Brain microvascular endothelial cell (primary cell): ENCODE results near the gene GLIS2.
"Not testable (repeated sequence)": the region's sequence is repeated elsewhere in the genome, so short reads cannot be mapped to it uniquely, and the experiment has no call there.

ENCODE experiments used
- DNase-seq: peaks from one replicate; pipeline ENCODE4 v3.0.0-alpha.2; 2020
- H3K27ac ChIP-seq: fragments of 250-450 bp; sonication (Bioruptor Pico); 2 replicates; pipeline ENCODE4 v1.5.1; 2020; ENCODE audit warnings: mild to moderate bottlenecking, moderate library complexity
- H3K27me3 ChIP-seq: fragments of 250-450 bp; sonication (Bioruptor Pico); replicated peaks from 2 replicates; pipeline ENCODE4 v1.5.1; 2020; ENCODE audit warnings: mild to moderate bottlenecking
- H3K36me3 ChIP-seq: fragments of 250-450 bp; sonication (Bioruptor Pico); replicated peaks from 2 replicates; pipeline ENCODE4 v1.5.1; 2020; ENCODE audit warnings: mild to moderate bottlenecking
- H3K4me3 ChIP-seq: 2 replicates; pipeline ENCODE4 v1.5.1; 2011; ENCODE audit warnings: low read depth, mild to moderate bottlenecking, control low read depth, low read length, moderate library complexity
- in situ Hi-C: cut with HindIII; loops from 2 replicates; pipeline ENCODE4 v1.10.0; 2017; ENCODE audit warnings: low sequenced_read_pairs, low pct_ligation_motif_present
- TF ChIP-seq, protein P1 (sequence below): IDR thresholded peaks from 2 replicates; pipeline ENCODE4 v1.5.1; 2011; ENCODE audit warnings: low read depth, mild to moderate bottlenecking, moderate library complexity, low read length, control low read depth, inconsistent platforms; ENCODE audit errors: missing control alignments

GLIS2 gene

GRCh38 chr16:4341250-4341649 is 25.4 kb downstream of the GLIS2 start:
- TF ChIP-seq, protein P1, sequence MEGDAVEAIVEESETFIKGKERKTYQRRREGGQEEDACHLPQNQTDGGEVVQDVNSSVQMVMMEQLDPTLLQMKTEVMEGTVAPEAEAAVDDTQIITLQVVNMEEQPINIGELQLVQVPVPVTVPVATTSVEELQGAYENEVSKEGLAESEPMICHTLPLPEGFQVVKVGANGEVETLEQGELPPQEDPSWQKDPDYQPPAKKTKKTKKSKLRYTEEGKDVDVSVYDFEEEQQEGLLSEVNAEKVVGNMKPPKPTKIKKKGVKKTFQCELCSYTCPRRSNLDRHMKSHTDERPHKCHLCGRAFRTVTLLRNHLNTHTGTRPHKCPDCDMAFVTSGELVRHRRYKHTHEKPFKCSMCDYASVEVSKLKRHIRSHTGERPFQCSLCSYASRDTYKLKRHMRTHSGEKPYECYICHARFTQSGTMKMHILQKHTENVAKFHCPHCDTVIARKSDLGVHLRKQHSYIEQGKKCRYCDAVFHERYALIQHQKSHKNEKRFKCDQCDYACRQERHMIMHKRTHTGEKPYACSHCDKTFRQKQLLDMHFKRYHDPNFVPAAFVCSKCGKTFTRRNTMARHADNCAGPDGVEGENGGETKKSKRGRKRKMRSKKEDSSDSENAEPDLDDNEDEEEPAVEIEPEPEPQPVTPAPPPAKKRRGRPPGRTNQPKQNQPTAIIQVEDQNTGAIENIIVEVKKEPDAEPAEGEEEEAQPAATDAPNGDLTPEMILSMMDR, result no peak
- DNase-seq, result no peak
- Histone ChIP-seq H3K36me3 (peaks cover 21% of the 10 kb centered on the region), H3K4me3 (no peak overlapping the region), H3K27me3 (no peaks in the 10 kb centered on the region), H3K27ac (no peak overlapping the region)
- in situ Hi-C loops, result no loop called here

- Histone ChIP-seq H3K27ac (no peak overlapping the region), H3K36me3 (peaks cover 16% of the 10 kb centered on the region), H3K4me3 (no peak overlapping the region), H3K27me3 (no peaks in the 10 kb centered on the region)
- in situ Hi-C loops, result no loop called here
- DNase-seq, result no peak
- TF ChIP-seq, protein P1, result no peak
Measured at GRCh38 chr16:4342866-4343744, 27.2 kb downstream of the GLIS2 start.

GRCh38 chr16:4344300-4344982 is 28.6 kb downstream of the GLIS2 start:
- H3K36me3 ChIP-seq, DNase-seq, in situ Hi-C loops, H3K4me3 ChIP-seq, H3K27ac ChIP-seq, H3K27me3 ChIP-seq: not testable (repeated sequence)

DNA sequence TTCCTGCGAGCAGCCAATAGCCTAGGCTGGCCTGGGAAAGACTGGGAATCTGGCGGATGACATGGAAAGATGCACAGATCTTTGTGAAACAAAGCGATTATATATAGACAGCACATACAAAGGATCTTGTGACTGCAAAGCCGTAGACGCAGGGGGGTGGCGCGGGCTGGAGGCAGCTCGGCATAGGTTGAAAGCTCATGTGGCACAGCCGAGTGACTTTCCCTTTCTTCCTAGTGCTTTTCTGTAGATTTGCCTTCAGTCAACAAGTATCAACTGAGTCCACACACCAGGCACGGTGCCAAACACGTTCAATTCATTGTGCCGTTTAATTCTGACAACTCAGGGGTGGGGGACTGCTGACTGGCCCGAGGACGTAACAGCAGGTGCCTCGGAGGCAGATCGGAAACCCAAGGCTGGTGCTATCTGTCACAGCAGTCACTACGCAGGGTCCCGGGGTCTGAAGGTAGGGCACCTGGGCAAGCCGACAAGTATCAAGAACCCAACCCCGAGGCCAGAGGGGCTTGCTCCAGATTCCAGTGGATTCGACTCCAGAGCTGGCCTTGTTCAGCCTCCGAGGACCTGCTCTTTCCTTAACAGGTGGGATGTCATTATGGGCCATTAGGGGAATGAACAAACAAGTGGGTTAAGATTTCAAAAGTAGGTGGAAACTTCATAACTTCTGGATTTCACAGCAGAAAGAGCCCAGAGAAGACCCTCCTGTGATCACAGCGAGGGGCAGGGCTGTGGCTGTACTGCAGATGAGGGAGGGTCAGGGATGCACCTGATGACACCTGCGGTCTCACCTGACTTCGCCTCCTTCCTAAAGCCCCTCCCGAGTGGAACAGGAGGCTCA is 29.3 kb downstream of the GLIS2 start:
- in situ Hi-C loops, result no loop called here
- no peak overlapping the region for H3K4me3 ChIP-seq
- no peak overlapping the region for H3K27ac ChIP-seq
- DNase-seq, result no peak
- H3K27me3 ChIP-seq, result no peaks in the 10 kb centered on the region
- TF ChIP-seq, protein P1, result no peak
- peaks cover 4% of the 10 kb centered on the region for H3K36me3 ChIP-seq

DNA sequence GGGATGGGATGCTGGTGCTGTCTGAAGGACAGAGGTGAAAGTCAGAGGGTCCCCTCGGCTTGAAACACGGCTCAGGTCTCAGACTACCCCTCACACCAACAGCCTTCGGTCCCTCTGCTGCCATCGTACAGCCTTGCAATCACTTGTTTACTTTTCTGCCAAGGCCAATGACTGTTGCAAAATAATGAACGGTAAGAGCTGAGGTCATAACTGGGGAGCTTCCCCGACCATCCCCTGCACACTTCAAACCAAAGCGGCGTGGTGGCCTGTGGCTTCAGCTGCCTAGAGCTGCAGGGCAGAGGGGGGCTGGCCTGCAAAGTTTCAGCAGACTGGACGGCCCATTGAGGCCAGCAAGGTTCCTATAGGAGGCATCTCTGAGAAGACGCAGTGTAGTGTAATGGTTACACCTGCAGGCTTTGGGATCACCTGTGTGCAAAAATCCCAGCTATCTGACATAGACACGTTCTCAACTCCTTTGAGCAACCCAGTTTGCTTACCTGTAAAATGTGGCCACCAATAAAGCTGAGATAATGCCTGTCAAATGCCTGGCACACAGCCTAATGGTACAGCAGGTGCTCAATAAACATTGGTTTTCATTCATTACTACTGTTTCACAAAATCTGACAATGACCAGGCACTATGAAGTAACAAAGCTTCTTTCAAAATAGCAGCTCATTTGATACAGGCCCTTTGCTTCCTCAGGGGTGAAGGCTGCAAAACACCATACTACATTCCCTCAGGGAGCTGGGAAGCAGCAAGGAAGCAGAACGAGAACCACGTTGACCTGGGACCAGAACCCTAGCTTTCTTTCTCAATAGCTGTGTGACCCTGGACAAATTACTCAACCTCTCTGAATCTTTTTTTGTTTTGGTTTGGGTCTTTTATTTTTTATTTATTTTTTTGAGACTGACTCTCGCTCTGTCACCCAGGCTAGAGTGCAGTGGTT is 30.2 kb downstream of the GLIS2 start:
- H3K4me3 ChIP-seq, result no peak overlapping the region
- H3K27me3 ChIP-seq, result no peaks in the 10 kb centered on the region
- H3K36me3 ChIP-seq, result no peaks in the 10 kb centered on the region
- TF ChIP-seq, protein P1, result no peak
- no peak overlapping the region for H3K27ac ChIP-seq
- in situ Hi-C loops, result no loop called here
- no peak for DNase-seq
